B cell (primary cell): ENCODE results near the gene HAND2. TPM values are rescaled to one million over a fixed set of nuclear protein-coding genes. Genes with fewer than 3 reads are reported as not detected.
A peak's percentile ranks its signal among the peaks of the same experiment; 100 is the strongest.

Experiments used
- ATAC-seq: fragments of 200-7000 bp; cut with Tn5 transposase; one replicate; pipeline ENCODE4 v1.10.0; 2021; ENCODE audit warnings: low read depth, mild to moderate bottlenecking, moderate number of reproducible peaks, moderate library complexity
- CTCF ChIA-PET: fragments of 350-600 bp; sonication (Branson Sonifier 250); formaldehyde crosslinking; loops from one replicate; lab custom pipeline; 2021; ENCODE audit warnings: antibody characterized with exemption, inconsistent platforms; lab: Charles Lee
- POLR2A ChIA-PET: fragments of 350-600 bp; sonication (Branson Sonifier 250); formaldehyde crosslinking; loops from one replicate; lab custom pipeline; 2021; ENCODE audit warnings: antibody characterized with exemption; lab: Charles Lee
- DNase-seq: peaks from one replicate; pipeline ENCODE4 v3.0.0; 2013
- H2AFZ ChIP-seq: 2 replicates; pipeline ENCODE4 v1.6.1; 2012; ENCODE audit warnings: mild to moderate bottlenecking, low read depth, low read length; ENCODE audit not compliant: insufficient read depth, poor library complexity, severe bottlenecking
- H3K27ac ChIP-seq, 2 donors: 1 replicate in 1 of 2; 2 replicates in 1 of 2; pipeline ENCODE4 v1.5.1; 2012 to 2013; ENCODE audit warnings: low read length in 2 of 2, mild to moderate bottlenecking in 2 of 2, moderate library complexity in 1 of 2
- H3K27me3 ChIP-seq, 4 experiments: fragments of 200-600 bp in 1 of 4; sonication (generic) in 1 of 4; replicated peaks in 1 of 4; 1 replicate in 2 of 4; 2 replicates in 2 of 4; pipeline versions ENCODE4 v1.6.1 to v1.7.0; 2013 to 2016; ENCODE audit warnings: low read length in 3 of 4, mild to moderate bottlenecking in 2 of 4, mixed read lengths in 1 of 4, moderate library complexity in 1 of 4; ENCODE audit not compliant: insufficient read depth in 4 of 4, control insufficient read depth in 3 of 4; ENCODE audit errors: control extremely low read depth in 1 of 4
- H3K36me3 ChIP-seq, 2 experiments: replicated peaks in 1 of 2; 1 replicate in 1 of 2; 2 replicates in 1 of 2; pipeline versions ENCODE4 v1.6.1 to v1.7.1; 2013; ENCODE audit warnings: low read length in 1 of 2; ENCODE audit not compliant: insufficient read depth in 2 of 2, control insufficient read depth in 1 of 2; ENCODE audit errors: control extremely low read depth in 1 of 2, extremely low read depth in 1 of 2
- H3K4me1 ChIP-seq, 2 donors: fragments of 200-600 bp in 1 of 2; sonication (generic) in 1 of 2; 1 replicate in 1 of 2; 2 replicates in 1 of 2; pipeline versions ENCODE4 v1.5.1 to v1.6.1; 2013 to 2017; ENCODE audit warnings: low read length in 2 of 2; ENCODE audit not compliant: control insufficient read depth in 2 of 2, insufficient read depth in 2 of 2
- H3K4me2 ChIP-seq: replicated peaks from 2 replicates; pipeline ENCODE3; 2012; ENCODE audit warnings: mild to moderate bottlenecking, low read depth, low read length; ENCODE audit not compliant: poor library complexity, severe bottlenecking
- H3K4me3 ChIP-seq, 5 experiments: fragments of 200-600 bp in 1 of 5; sonication (generic) in 1 of 5; 1 replicate in 3 of 5; 2 replicates in 2 of 5; pipeline versions ENCODE4 v1.5.1 to v1.7.0; 2011 to 2016; ENCODE audit warnings: low read length in 4 of 5, mild to moderate bottlenecking in 4 of 5, low read depth in 2 of 5, control low read depth in 1 of 5, moderate library complexity in 1 of 5; ENCODE audit not compliant: insufficient read depth in 1 of 5; ENCODE audit errors: control extremely low read depth in 1 of 5, extremely low read depth in 1 of 5
- H3K79me2 ChIP-seq: fragments of 200-600 bp; sonication (generic); one replicate; pipeline ENCODE4 v1.6.0; 2016; ENCODE audit warnings: low read length; ENCODE audit not compliant: control insufficient read depth, insufficient read depth
- H3K9ac ChIP-seq: fragments of 200-600 bp; sonication (generic); 2 replicates; pipeline ENCODE4 v1.6.1; 2017; ENCODE audit warnings: mild to moderate bottlenecking, low read length, moderate library complexity
- H3K9me3 ChIP-seq, 3 donors: one replicate each; pipeline versions ENCODE4 v1.6.1 to v1.7.1; 2013; ENCODE audit warnings: low read length in 2 of 3; ENCODE audit not compliant: control insufficient read depth in 2 of 3, insufficient read depth in 1 of 3; ENCODE audit errors: control extremely low read depth in 1 of 3
- H4K20me1 ChIP-seq: 2 replicates; pipeline ENCODE4 v1.6.0; 2012; ENCODE audit warnings: mild to moderate bottlenecking, low read length; ENCODE audit not compliant: insufficient read depth, control insufficient read depth, poor library complexity, severe bottlenecking
- H3K27ac Mint-ChIP-seq: one replicate; pipeline ENCODE4 v1.8.0; 2021; ENCODE audit warnings: mixed read lengths
- H3K27me3 Mint-ChIP-seq: one replicate; pipeline ENCODE4 v1.8.0; 2021; ENCODE audit warnings: mixed read lengths
- H3K4me1 Mint-ChIP-seq: one replicate; pipeline ENCODE4 v1.8.0; 2021; ENCODE audit warnings: mixed read lengths
- H3K4me3 Mint-ChIP-seq: one replicate; pipeline ENCODE4 v1.8.0; 2021; ENCODE audit warnings: mixed read lengths
- H3K9me3 Mint-ChIP-seq: one replicate; pipeline ENCODE4 v1.8.0; 2022; ENCODE audit warnings: mixed read lengths; ENCODE audit not compliant: insufficient read depth
- CTCF ChIP-seq: fragments of 200-600 bp; IDR thresholded peaks from one replicate; pipeline ENCODE4 v1.8.0; 2022; ENCODE audit warnings: antibody characterized with exemption, mild to moderate bottlenecking
- EZH2 ChIP-seq: IDR thresholded peaks from 2 replicates; pipeline ENCODE4 v1.6.1; 2012; ENCODE audit warnings: borderline replicate concordance, low read depth, mild to moderate bottlenecking, moderate library complexity, low read length; ENCODE audit not compliant: insufficient read depth, poor library complexity, severe bottlenecking
- WGBS: methylation state at CpG from one replicate; pipeline ENCODE4 v1.1.5; 2013; ENCODE audit warnings: missing lambda C conversion rate; ENCODE audit not compliant: insufficient coverage; 5-methylcytosine and 5-hydroxymethylcytosine counted together
- intact Hi-C: fragments of 100-400 bp; cut with micrococcal nuclease; formaldehyde crosslinking; loops from one replicate; pipeline ENCODE4 v1.10.0; 2022
- polyA plus RNA-seq: library from polyadenylated mRNA; depleted of rRNA; stranded (reverse); fragments of >200 nt; gene quantifications from 2 replicates; pipeline ENCODE4 v1.2.3, GENCODE V29; 2012
- total RNA-seq, 2 donors: library from RNA; stranded (reverse); fragments of 120-200 nt in 1 of 2; gene quantifications; 1 replicate in 1 of 2; 2 replicates in 1 of 2; pipeline versions ENCODE4 v1.2.3 to v1.2.4, GENCODE V29; 2013 to 2022

HAND2 gene
- total and polyA plus RNA-seq, 2 donors (not counting 1 experiment from before 2014, with no cell fraction given) = not detected

GRCh38 chr4:173494013-173494970 lies 35.7 kb downstream of the HAND2 start:
- H3K27ac Mint-ChIP-seq = peak overlapping the region; percentile 37
- no peaks in the 10 kb centered on the region for H3K9me3 Mint-ChIP-seq
- whole genome bisulfite sequencing = 10% methylated on average over 28 of the region's 40 CpGs
- ATAC-seq = peak; percentile 85
- Histone ChIP-seq H4K20me1 (no peaks in the 10 kb centered on the region), H3K4me3 (peak overlapping the region; percentile 5 to 61 (median 32)), H3K4me2 (peak overlapping the region; percentile 71), H3K4me1 (peaks cover 11 to 29% of the 10 kb centered on the region in 2 donors), H3K9ac (peak overlapping the region; percentile 56), H3K27me3 (peaks cover 0 to 22% (median 6%) of the 10 kb centered on the region in 4 experiments), H3K27ac (no peak overlapping the region), H3K9me3 (peaks cover 0 to 2% (median 0%) of the 10 kb centered on the region in 3 donors), H3K79me2 (no peaks in the 10 kb centered on the region), H2AFZ (peak overlapping the region; percentile 83), H3K36me3 (no peaks in the 10 kb centered on the region)
- POLR2A ChIA-PET = no interaction called here
- peak; percentile 66 for TF ChIP-seq CTCF
- no peak for TF ChIP-seq EZH2
- DNase-seq = peak; percentile 67
- intact Hi-C loops = loop anchor here (1.0 to 2.0 kb wide), 2 partner anchors 74 to 175 kb away; no protein-coding TSS in a partner anchor
- H3K4me3 Mint-ChIP-seq = peak overlapping the region; percentile 92
- H3K4me1 Mint-ChIP-seq = peaks cover 29% of the 10 kb centered on the region
- CTCF ChIA-PET = interaction anchor here (0.8 to 1.6 kb wide), 8 partner anchors 12 to 175 kb away, joined by 3 to 13 read pairs (median 4); no protein-coding TSS in a partner anchor
- peaks cover 23% of the 10 kb centered on the region for H3K27me3 Mint-ChIP-seq

- no peak overlapping the region for H3K4me3 ChIP-seq
- WGBS = no CpG with 5 or more reads among the region's 4 CpGs
- H3K79me2 ChIP-seq = no peaks in the 10 kb centered on the region
- H3K9ac ChIP-seq = no peak overlapping the region
- Mint-ChIP-seq H3K4me3 (no peak overlapping the region), H3K9me3 (no peaks in the 10 kb centered on the region), H3K27ac (no peak overlapping the region), H3K4me1 (peaks cover 18% of the 10 kb centered on the region), H3K27me3 (peaks cover 23% of the 10 kb centered on the region)
- H3K27ac ChIP-seq = no peak overlapping the region
- intact Hi-C loops = no loop called here
- no peak overlapping the region for H3K4me2 ChIP-seq
- H3K4me1 ChIP-seq = peaks cover 7 to 19% of the 10 kb centered on the region in 2 donors
- no peaks in the 10 kb centered on the region for H4K20me1 ChIP-seq
- H3K9me3 ChIP-seq = no peaks in the 10 kb centered on the region
- H2AFZ ChIP-seq = no peak overlapping the region
- no peak for ATAC-seq
- DNase-seq = no peak
- no peaks in the 10 kb centered on the region for H3K36me3 ChIP-seq
- peaks cover 0 to 15% (median 6%) of the 10 kb centered on the region in 4 experiments for H3K27me3 ChIP-seq
- TF ChIP-seq EZH2 = no peak
- no peak for TF ChIP-seq CTCF
- ChIA-PET POLR2A (no interaction called here), CTCF (no interaction called here)
Measured at GRCh38 chr4:173493041-173493440, 37.0 kb downstream of the HAND2 start.
